A673 (cell line): Measurements from ENCODE around the gene DNM1. TPM values are rescaled to one million over a fixed set of nuclear protein-coding genes. Genes with fewer than 3 reads are reported as not detected.

Source experiments
- BruUV-seq: library from RNA; stranded (reverse); fragments of 400-500 nt; replicated peaks from 2 replicates; lab custom pipeline; 2021; lab: Mats Ljungman, UMichigan
- CTCF ChIA-PET: fragments of 300-600 bp; sonication (Branson Sonifier 250); formaldehyde crosslinking; loops from one replicate; lab custom pipeline; 2022; ENCODE audit warnings: antibody characterized with exemption; lab: Charles Lee
- POLR2A ChIA-PET: fragments of 300-600 bp; sonication (Branson Sonifier 250); formaldehyde crosslinking; loops from one replicate; lab custom pipeline; 2022; ENCODE audit warnings: antibody characterized with exemption; ENCODE audit not compliant: low non-redundant PET; lab: Charles Lee
- DNase-seq: peaks from one replicate; pipeline ENCODE4 v3.0.0-alpha.2; 2015; ENCODE audit warnings: low spot score
- H3K27ac ChIP-seq: fragments of 200-600 bp; sonication (generic); 2 replicates; pipeline ENCODE4 v1.5.1; 2016; ENCODE audit warnings: mixed run types, low read depth, mild to moderate bottlenecking, mixed read lengths, antibody characterized with exemption, low read length; ENCODE audit not compliant: poor library complexity, severe bottlenecking
- H3K27me3 ChIP-seq: fragments of 200-600 bp; sonication (generic); replicated peaks from 2 replicates; pipeline ENCODE4 v1.6.1; 2017; ENCODE audit warnings: mixed run types, low read depth, mild to moderate bottlenecking, mixed read lengths, antibody characterized with exemption, low read length; ENCODE audit not compliant: insufficient read depth, poor library complexity
- H3K36me3 ChIP-seq: fragments of 200-600 bp; sonication (generic); 2 replicates; pipeline ENCODE4 v1.6.1; 2016; ENCODE audit warnings: mixed run types, mild to moderate bottlenecking, mixed read lengths, antibody characterized with exemption, low read length; ENCODE audit not compliant: insufficient read depth, poor library complexity, severe bottlenecking
- H3K4me1 ChIP-seq: fragments of 200-600 bp; sonication (generic); 2 replicates; pipeline ENCODE4 v1.6.1; 2017; ENCODE audit warnings: mixed run types, mild to moderate bottlenecking, mixed read lengths, antibody characterized with exemption, low read length; ENCODE audit not compliant: insufficient read depth, poor library complexity, severe bottlenecking
- H3K4me3 ChIP-seq: fragments of 200-600 bp; sonication (generic); 2 replicates; pipeline ENCODE4 v1.5.1; 2016; ENCODE audit warnings: low read depth, mixed run types, mild to moderate bottlenecking, mixed read lengths, low read length; ENCODE audit not compliant: poor library complexity, severe bottlenecking
- H3K9me3 ChIP-seq: fragments of 200-600 bp; sonication (generic); 2 replicates; pipeline ENCODE4 v1.6.1; 2016; ENCODE audit warnings: mixed run types, low read depth, mild to moderate bottlenecking, mixed read lengths, antibody characterized with exemption, low read length; ENCODE audit not compliant: poor library complexity, severe bottlenecking
- CTCF ChIP-seq: fragments of 300-800, 200-600 bp; sonication (generic); conservative IDR thresholded peaks from 2 replicates; pipeline ENCODE4 v1.5.1; 2017; ENCODE audit warnings: low read depth, mild to moderate bottlenecking, antibody characterized with exemption, low read length, moderate library complexity, mixed read lengths
- EZH2 ChIP-seq: fragments of 200-600 bp; sonication (generic); IDR thresholded peaks from 2 replicates; pipeline ENCODE4 v1.6.1; 2017; ENCODE audit warnings: borderline replicate concordance, low read depth, mild to moderate bottlenecking, mixed read lengths, antibody characterized with exemption, low read length; ENCODE audit not compliant: poor library complexity, severe bottlenecking
- intact Hi-C: fragments of 100-400 bp; cut with micrococcal nuclease; formaldehyde crosslinking; loops from one replicate; pipeline ENCODE4 v1.10.0; 2022; ENCODE audit not compliant: unreplicated experiment
- total RNA-seq: library from RNA; stranded (reverse); gene quantifications from 2 replicates; pipeline ENCODE4 v1.2.3, GENCODE V29; 2021

The DNM1 gene
- total RNA-seq, 1 experiment from 2014 or later: 7.6 TPM

- Histone ChIP-seq H3K9me3 (no peaks in the 10 kb centered on the region), H3K27ac (no peak overlapping the region), H3K36me3 (no peaks in the 10 kb centered on the region), H3K4me3 (no peak overlapping the region), H3K4me1 (no peaks in the 10 kb centered on the region), H3K27me3 (no peaks in the 10 kb centered on the region)
- DNase-seq: no peak
- intact Hi-C loops: no loop called here
- POLR2A ChIA-PET: no interaction called here
- TF ChIP-seq EZH2 (no peak), CTCF (no peak)
- CTCF ChIA-PET: no interaction called here
- BruUV-seq: no TSS peak
These were observed 5.9 kb downstream of the DNM1 start for GRCh38 chr9:128208946-128209669.

- H3K36me3 ChIP-seq: no peaks in the 10 kb centered on the region
- no TSS peak for BruUV-seq
- intact Hi-C loops: no loop called here
- DNase-seq: no peak
- no peak overlapping the region for H3K27ac ChIP-seq
- ChIA-PET CTCF (interaction anchor here (1.0 kb wide), 1 partner anchor 87 kb away, joined by 3 read pairs; no protein-coding TSS in a partner anchor), POLR2A (no interaction called here)
- H3K4me1 ChIP-seq: peaks cover 7% of the 10 kb centered on the region
- H3K27me3 ChIP-seq: no peaks in the 10 kb centered on the region
- no peak for TF ChIP-seq CTCF
- TF ChIP-seq EZH2: no peak
- H3K4me3 ChIP-seq: no peak overlapping the region
- no peaks in the 10 kb centered on the region for H3K9me3 ChIP-seq
These were observed 8.2 kb downstream of the DNM1 start for GRCh38 chr9:128211186-128211980.

GRCh38 chr9:128211981-128212281, 8.8 kb downstream of the DNM1 start:
- no peak for DNase-seq
- Histone ChIP-seq H3K4me1 (peaks cover 9% of the 10 kb centered on the region), H3K9me3 (no peaks in the 10 kb centered on the region), H3K27ac (no peak overlapping the region), H3K36me3 (no peaks in the 10 kb centered on the region), H3K4me3 (no peak overlapping the region), H3K27me3 (no peaks in the 10 kb centered on the region)
- BruUV-seq: no TSS peak
- TF ChIP-seq EZH2: no peak
- CTCF ChIA-PET: no interaction called here
- POLR2A ChIA-PET: no interaction called here
- intact Hi-C loops: no loop called here
